G401.6 (cell line): ENCODE results near the gene LEMD1.
"Not testable (repeated sequence)": the region's sequence is repeated elsewhere in the genome, so short reads cannot be mapped to it uniquely, and the experiment has no call there.

Experiments used
- FAIRE-seq: peaks from 2 replicates; lab custom pipeline; 2012; peaks lifted over from hg19 to GRCh38; lab: Jason Lieb, UNC

The LEMD1 gene

GRCh38 chr1:205379056-205379455 is 42.8 kb downstream of the LEMD1 start:
- FAIRE-seq: no peak

GRCh38 chr1:205377355-205377754 is 44.5 kb downstream of the LEMD1 start:
- no peak for FAIRE-seq

- no peak for FAIRE-seq
Observed at GRCh38 chr1:205376739-205377138, 45.1 kb downstream of the LEMD1 start.

- no peak for FAIRE-seq
Observed at GRCh38 chr1:205375835-205376545, 45.9 kb downstream of the LEMD1 start.

- FAIRE-seq: no peak
Observed at GRCh38 chr1:205374210-205375078, 47.4 kb downstream of the LEMD1 start.

- no peak for FAIRE-seq
Observed at GRCh38 chr1:205373798-205374175, 48.1 kb downstream of the LEMD1 start.

GRCh38 chr1:205373022-205373797 is 48.6 kb downstream of the LEMD1 start:
- no peak for FAIRE-seq

- no peak for FAIRE-seq
Observed at GRCh38 chr1:205371871-205372660, 49.8 kb downstream of the LEMD1 start.

GRCh38 chr1:205370780-205371179 is 51.1 kb downstream of the LEMD1 start:
- no peak for FAIRE-seq

GRCh38 chr1:205369701-205370123 is 52.1 kb downstream of the LEMD1 start:
- no peak for FAIRE-seq

GRCh38 chr1:205368478-205368877 is 53.4 kb downstream of the LEMD1 start:
- FAIRE-seq: no peak

- no peak for FAIRE-seq
Observed at GRCh38 chr1:205365945-205366463, 55.9 kb downstream of the LEMD1 start.

- not testable (repeated sequence) for FAIRE-seq
Observed at GRCh38 chr1:205365086-205365485, 56.8 kb downstream of the LEMD1 start.

GRCh38 chr1:205360891-205361290 is 61.0 kb downstream of the LEMD1 start:
- FAIRE-seq: no peak

GRCh38 chr1:205359771-205360565 is 61.9 kb downstream of the LEMD1 start:
- FAIRE-seq: no peak

GRCh38 chr1:205358579-205358978 is 63.3 kb downstream of the LEMD1 start:
- FAIRE-seq: no peak

GRCh38 chr1:205357567-205357966 is 64.3 kb downstream of the LEMD1 start:
- FAIRE-seq: no peak

- no peak for FAIRE-seq
Observed at GRCh38 chr1:205356440-205357139, 65.3 kb downstream of the LEMD1 start, which contains the start of gene KLHDC8A. KLHDC8A (minus strand) TSS chr1:205356922; CDS start chr1:205343604, 13,318 bp downstream.

- FAIRE-seq: no peak
Observed at GRCh38 chr1:205355075-205355453, 66.8 kb downstream of the LEMD1 start.
